Heart left ventricle (tissue), 13 donors: ENCODE results near the gene P2RX1.

Source experiments
- POLR2A ChIP-seq, 2 donors: fragments of 450-650 bp; IDR thresholded peaks; one replicate each; pipeline ENCODE4 v1.6.1; 2017; ENCODE audit warnings: antibody characterized with exemption in 2 of 2, mild to moderate bottlenecking in 2 of 2, moderate library complexity in 2 of 2
- TF ChIP-seq, protein P1 (sequence below), 12 donors: fragments of 200-600 bp; sonication (generic) in 4 of 12; IDR thresholded peaks; one replicate each; pipeline versions ENCODE4 v1.5.0 to v1.8.0; 2018 to 2022; ENCODE audit warnings: antibody characterized with exemption in 12 of 12, mild to moderate bottlenecking in 5 of 12
- donor health status: ischemic (EF 13 %, LVEDD 7.1; RV severe dilation, severe dysfunction).
- donor health status: DM: no; HTN: yes; CAD: no.
- donor health status: DM: no; HTN: no; CAD: no.
- donor health status: ischemic (EF 25% LVEDD 6.9; RV normal size, moderate dysfunction).
- donor health status: ischemic (EF 25% LVEDD 5.7; RV mildly dilated, moderate dysfunction).
- donor health status: ischemic (EF 35%, LVEDD 5.7; RV mildly dilated, moderate dysfunction).
- donor health status: nonischemic (EF 11% LVEDD 7.7; RV severe dilation, severe dysfunction).
- donor health status: DM: yes; HTN: yes; CAD: no.
- donor health status: PGD.
- donor health status: ischemic (EF 29% LVEDD 5.4; RV normal size, mild dysfunction).
- donor health status: nonischemic (EF 23%, LVEDD 6.1; RV moderate dilation, normal function).

DNA sequence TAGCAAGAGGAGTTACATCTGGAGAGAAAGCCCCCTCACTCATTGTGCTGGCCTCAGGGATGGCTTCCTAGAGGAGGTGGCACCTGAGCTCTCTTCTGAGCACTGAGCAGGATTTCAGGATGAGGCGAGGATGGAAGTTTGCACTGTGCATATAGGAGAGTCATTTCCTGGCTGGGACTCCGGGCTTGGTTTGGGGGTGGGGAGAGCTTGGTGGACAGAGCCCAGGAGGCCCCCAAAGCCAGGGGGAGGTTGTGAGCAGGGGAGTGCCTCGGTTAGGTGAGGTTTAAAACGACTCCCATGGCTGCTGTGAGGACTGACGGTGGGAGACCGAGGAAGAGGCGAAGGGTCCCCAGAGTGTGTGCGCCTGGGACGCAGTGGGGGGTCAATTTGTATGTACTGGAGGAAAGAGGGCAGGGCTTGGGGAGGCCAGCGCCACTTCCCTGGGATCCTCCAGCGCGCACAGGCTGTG is 24.6 kb downstream of the P2RX1 start:
- TF ChIP-seq, protein P1, sequence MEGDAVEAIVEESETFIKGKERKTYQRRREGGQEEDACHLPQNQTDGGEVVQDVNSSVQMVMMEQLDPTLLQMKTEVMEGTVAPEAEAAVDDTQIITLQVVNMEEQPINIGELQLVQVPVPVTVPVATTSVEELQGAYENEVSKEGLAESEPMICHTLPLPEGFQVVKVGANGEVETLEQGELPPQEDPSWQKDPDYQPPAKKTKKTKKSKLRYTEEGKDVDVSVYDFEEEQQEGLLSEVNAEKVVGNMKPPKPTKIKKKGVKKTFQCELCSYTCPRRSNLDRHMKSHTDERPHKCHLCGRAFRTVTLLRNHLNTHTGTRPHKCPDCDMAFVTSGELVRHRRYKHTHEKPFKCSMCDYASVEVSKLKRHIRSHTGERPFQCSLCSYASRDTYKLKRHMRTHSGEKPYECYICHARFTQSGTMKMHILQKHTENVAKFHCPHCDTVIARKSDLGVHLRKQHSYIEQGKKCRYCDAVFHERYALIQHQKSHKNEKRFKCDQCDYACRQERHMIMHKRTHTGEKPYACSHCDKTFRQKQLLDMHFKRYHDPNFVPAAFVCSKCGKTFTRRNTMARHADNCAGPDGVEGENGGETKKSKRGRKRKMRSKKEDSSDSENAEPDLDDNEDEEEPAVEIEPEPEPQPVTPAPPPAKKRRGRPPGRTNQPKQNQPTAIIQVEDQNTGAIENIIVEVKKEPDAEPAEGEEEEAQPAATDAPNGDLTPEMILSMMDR (IDR thresholded peaks at IDR 0.05), result no peak
- no peak for TF ChIP-seq POLR2A (IDR thresholded peaks at IDR 0.05)
